Measurements from ENCODE around the gene PI4K2B. TPM values are rescaled to one million over a fixed set of nuclear protein-coding genes. Genes with fewer than 3 reads are reported as not detected.

PI4K2B gene
- total RNA-seq, 2 donors from 2014 or later: 18.7 to 23.9 TPM

DNA sequence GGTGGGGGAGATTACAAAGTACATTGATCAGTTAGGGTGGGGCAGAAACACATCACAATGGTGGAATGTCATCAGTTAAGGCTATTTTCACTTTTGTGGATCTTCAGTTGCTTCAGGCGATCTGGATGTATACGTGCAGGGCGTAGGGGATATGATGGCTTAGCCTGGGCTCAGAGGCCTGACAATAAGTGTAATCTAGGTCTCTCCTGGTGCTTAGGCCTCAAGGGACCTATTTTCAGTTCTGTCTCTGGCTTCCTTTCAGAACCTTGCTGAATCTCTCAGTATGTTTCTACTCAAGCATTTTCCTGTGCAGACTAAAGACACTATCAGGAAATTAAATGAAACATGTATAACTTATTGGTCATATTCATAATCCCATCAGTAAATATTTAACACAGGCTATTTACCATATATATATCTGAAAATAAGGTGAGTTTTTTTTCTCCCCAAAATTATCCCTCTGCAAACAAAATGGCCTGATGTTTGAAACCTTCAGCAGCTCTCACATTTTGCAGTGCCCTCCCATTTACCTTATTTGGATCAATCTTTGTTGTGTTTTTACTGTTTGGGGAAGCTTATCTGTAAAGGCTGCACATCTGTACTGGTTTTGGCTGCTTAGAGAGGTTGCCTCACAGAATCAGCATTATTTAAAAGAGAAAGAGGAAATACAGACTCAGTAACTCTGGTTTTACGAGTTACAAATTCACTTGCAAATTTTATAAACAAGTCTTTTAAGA is 76.4 kb downstream of the PI4K2B start:
- Histone ChIP-seq H3K4me1 (replicated peaks) (no peaks in the 10 kb centered on the region), H3K4me3 (no peak overlapping the region), H3K9me3 (no peaks in the 10 kb centered on the region), H3K27me3 (replicated peaks; ENCODE audit: insufficient read depth) (no peaks in the 10 kb centered on the region), H3K27ac (peak overlapping the region; percentile 20 to 37), H3K36me3 (no peaks in the 10 kb centered on the region)
- no peak for DNase-seq (ENCODE audit: low spot score)
- WGBS: 72% methylated on average over 4 of the region's 4 CpGs
- intact Hi-C loops (cut with DNase I): loop anchor here (5.0 kb wide), 2 partner anchors 67 to 78 kb away; partner anchors contain the start of genes ANAPC4 and PI4K2B
- TF ChIP-seq, protein P1, sequence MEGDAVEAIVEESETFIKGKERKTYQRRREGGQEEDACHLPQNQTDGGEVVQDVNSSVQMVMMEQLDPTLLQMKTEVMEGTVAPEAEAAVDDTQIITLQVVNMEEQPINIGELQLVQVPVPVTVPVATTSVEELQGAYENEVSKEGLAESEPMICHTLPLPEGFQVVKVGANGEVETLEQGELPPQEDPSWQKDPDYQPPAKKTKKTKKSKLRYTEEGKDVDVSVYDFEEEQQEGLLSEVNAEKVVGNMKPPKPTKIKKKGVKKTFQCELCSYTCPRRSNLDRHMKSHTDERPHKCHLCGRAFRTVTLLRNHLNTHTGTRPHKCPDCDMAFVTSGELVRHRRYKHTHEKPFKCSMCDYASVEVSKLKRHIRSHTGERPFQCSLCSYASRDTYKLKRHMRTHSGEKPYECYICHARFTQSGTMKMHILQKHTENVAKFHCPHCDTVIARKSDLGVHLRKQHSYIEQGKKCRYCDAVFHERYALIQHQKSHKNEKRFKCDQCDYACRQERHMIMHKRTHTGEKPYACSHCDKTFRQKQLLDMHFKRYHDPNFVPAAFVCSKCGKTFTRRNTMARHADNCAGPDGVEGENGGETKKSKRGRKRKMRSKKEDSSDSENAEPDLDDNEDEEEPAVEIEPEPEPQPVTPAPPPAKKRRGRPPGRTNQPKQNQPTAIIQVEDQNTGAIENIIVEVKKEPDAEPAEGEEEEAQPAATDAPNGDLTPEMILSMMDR (IDR thresholded peaks at IDR 0.05): no peak
- no peak for TF ChIP-seq POLR2AphosphoS5 (IDR thresholded peaks at IDR 0.05)
- no peak for TF ChIP-seq POLR2A (IDR thresholded peaks at IDR 0.05)

DNA sequence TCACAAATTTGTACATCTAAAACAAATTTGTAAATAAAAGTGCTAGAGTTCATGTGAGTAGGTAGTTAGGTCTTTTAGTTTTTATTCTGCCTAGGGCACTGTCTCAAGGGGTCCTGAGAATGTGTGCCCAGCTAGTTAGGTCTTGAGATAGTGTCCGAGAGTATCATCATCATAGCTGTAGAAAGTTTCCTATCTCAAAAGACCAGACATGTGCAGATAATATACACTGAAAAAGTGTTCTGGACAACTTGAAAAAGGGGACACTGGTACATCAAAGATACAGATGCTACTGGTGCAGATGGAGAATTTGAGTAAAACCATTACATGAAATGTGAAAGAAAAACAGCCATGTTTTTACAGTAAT is 77.0 kb downstream of the PI4K2B start:
- no peak overlapping the region for H3K4me3 ChIP-seq
- DNase-seq (ENCODE audit: low spot score): no peak
- no peaks in the 10 kb centered on the region for H3K36me3 ChIP-seq
- H3K27ac ChIP-seq: peak overlapping the region; percentile 20 to 37
- H3K4me1 ChIP-seq (replicated peaks): no peaks in the 10 kb centered on the region
- no peak for TF ChIP-seq POLR2AphosphoS5 (IDR thresholded peaks at IDR 0.05)
- TF ChIP-seq, protein P1 (IDR thresholded peaks at IDR 0.05): no peak
- no peak for TF ChIP-seq POLR2A (IDR thresholded peaks at IDR 0.05)
- H3K27me3 ChIP-seq (replicated peaks; ENCODE audit: insufficient read depth): no peaks in the 10 kb centered on the region
- no peaks in the 10 kb centered on the region for H3K9me3 ChIP-seq
- 49% methylated on average over 1 of the region's 1 CpG for WGBS
- intact Hi-C loops (cut with DNase I): loop anchor here (5.0 kb wide), 2 partner anchors 67 to 78 kb away; partner anchors contain the start of genes ANAPC4 and PI4K2B

DNA sequence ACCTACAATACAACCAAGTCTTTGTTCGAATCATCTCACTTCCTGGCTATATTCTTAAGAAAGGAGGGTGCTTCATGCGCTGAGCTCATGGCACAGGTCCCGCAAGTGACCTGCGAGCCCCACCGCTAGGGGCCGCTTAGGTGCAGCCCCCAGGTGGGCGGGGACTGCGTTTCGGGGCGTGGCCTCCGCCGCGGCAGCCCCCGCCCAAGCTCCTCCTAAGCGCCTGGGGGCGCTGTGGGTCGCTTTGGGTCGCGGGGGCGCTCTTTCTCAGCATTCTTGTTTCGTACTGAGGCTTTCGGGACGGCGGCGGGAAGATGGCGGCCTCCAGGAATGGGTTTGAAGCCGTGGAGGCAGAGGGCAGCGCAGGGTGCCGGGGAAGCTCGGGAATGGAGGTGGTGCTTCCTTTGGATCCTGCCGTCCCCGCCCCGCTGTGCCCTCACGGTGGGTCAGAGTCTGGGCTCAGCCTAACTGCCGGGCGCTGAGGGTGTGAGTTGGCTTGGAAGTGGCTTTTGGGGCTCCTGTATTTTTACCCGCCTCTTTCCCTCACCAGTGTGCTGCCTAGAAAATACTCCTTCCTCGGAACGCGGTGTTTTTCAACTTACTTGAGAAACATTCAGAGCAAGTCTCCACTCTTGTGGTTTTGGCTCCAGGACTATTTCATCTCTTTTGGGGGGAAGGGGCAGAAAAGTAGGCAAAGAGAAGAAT is 78.8 kb downstream of the PI4K2B start, which contains the start of gene ZCCHC4:
TSS of gene ZCCHC4 (plus strand) at position 279 of the 705 bp plus-strand sequence. CDS start at position 315, 36 bp downstream.
- WGBS: under 1% methylated on average over 40 of the region's 40 CpGs
- intact Hi-C loops (cut with DNase I): loop anchor here (5.0 kb wide), 2 partner anchors 65 to 80 kb away; partner anchors contain the start of genes ANAPC4 and PI4K2B
- Histone ChIP-seq H3K27ac (peak within 1 kb of the TSS; percentile 54 to 71), H3K4me3 (peak within 1 kb of the TSS; percentile 48 to 77), H3K27me3 (replicated peaks; ENCODE audit: insufficient read depth) (no peaks in the 10 kb centered on the region), H3K9me3 (no peaks in the 10 kb centered on the region), H3K4me1 (replicated peaks) (no peaks in the 10 kb centered on the region), H3K36me3 (no peaks in the 10 kb centered on the region)
- peak; percentile 86 for DNase-seq (ENCODE audit: low spot score)
- TF ChIP-seq POLR2AphosphoS5 (IDR thresholded peaks at IDR 0.05) (peak; percentile 95), POLR2A (IDR thresholded peaks at IDR 0.05) (no peak)
- TF ChIP-seq, protein P1 (IDR thresholded peaks at IDR 0.05): peak; percentile 86 to 98 (median 98)

DNA sequence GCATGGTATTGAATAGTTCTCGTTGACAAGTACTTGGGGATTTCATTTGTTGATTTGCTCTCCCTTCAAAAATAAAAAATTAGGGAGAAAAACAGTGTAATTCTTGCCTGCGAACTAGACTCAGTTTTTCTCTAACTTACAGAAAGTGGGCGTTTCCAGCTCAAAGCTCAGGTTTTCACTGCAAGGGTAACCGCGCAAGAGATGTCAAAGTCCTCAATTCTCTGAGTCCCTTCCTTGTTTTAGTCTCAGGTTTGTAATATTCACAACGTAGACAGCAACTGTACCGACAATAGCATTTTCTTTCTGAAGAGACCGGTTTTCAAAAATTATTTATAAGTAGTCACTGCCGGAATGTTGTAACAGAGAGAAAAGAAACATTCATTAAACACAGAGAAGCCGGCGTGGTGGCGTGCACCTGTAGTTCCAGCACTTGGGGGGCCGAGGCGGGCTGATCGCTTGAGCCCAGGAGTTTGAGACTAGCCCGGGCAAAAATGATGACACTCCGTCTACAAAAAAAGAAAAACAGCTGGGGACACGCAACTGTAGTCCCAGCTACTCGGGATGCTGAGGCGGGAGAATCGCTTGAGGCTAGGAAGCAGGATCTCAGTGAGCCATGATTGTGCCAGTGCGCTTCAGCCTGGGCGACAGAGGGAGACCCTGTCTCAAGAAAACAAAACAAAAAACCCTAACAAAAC is 79.5 kb downstream of the PI4K2B start:
- H3K36me3 ChIP-seq: no peaks in the 10 kb centered on the region
- WGBS: 19% methylated on average over 23 of the region's 23 CpGs
- DNase-seq (ENCODE audit: low spot score): no peak
- no peaks in the 10 kb centered on the region for H3K27me3 ChIP-seq (replicated peaks; ENCODE audit: insufficient read depth)
- H3K27ac ChIP-seq: peak overlapping the region; percentile 54 to 71
- no peaks in the 10 kb centered on the region for H3K9me3 ChIP-seq
- intact Hi-C loops (cut with DNase I): loop anchor here (5.0 kb wide), 2 partner anchors 64 to 81 kb away; partner anchors contain the start of genes ANAPC4 and PI4K2B
- TF ChIP-seq POLR2A (IDR thresholded peaks at IDR 0.05) (no peak), POLR2AphosphoS5 (IDR thresholded peaks at IDR 0.05) (no peak)
- TF ChIP-seq, protein P1 (IDR thresholded peaks at IDR 0.05): no peak
- H3K4me3 ChIP-seq: peak overlapping the region; percentile 48 to 77
- H3K4me1 ChIP-seq (replicated peaks): no peaks in the 10 kb centered on the region
